Hepatocyte (in vitro differentiated cells): ENCODE measurements around the gene CLTCL1. TPM values are rescaled to one million over a fixed set of nuclear protein-coding genes. Genes with fewer than 3 reads are reported as not detected.

ENCODE experiments used
- DNase-seq: peaks from one replicate; pipeline ENCODE4 v3.0.0-alpha.2; 2016; ENCODE audit warnings: low spot score
- H2AFZ ChIP-seq: fragments of 200-600 bp; sonication (generic); 2 replicates; pipeline ENCODE4 v1.6.0; 2016; ENCODE audit warnings: antibody characterized with exemption, mild to moderate bottlenecking
- H3K27ac ChIP-seq: fragments of 200-600 bp; sonication (generic); 2 replicates; pipeline ENCODE4 v1.5.1; 2016; ENCODE audit warnings: mild to moderate bottlenecking
- H3K27me3 ChIP-seq: fragments of 200-600 bp; sonication (generic); 2 replicates; pipeline ENCODE4 v1.6.1; 2016
- H3K36me3 ChIP-seq: fragments of 200-600 bp; sonication (generic); replicated peaks from 2 replicates; pipeline ENCODE4 v1.5.1; 2016; ENCODE audit warnings: low read depth; ENCODE audit not compliant: insufficient read depth
- H3K4me1 ChIP-seq: fragments of 200-600 bp; sonication (generic); 2 replicates; pipeline ENCODE4 v1.5.1; 2016; ENCODE audit warnings: mild to moderate bottlenecking, moderate library complexity; ENCODE audit not compliant: insufficient read depth
- H3K4me2 ChIP-seq: fragments of 200-600 bp; sonication (generic); 2 replicates; pipeline ENCODE4 v1.6.0; 2016
- H3K4me3 ChIP-seq: fragments of 200-600 bp; sonication (generic); 2 replicates; pipeline ENCODE4 v1.5.1; 2016; ENCODE audit warnings: mild to moderate bottlenecking
- H3K79me2 ChIP-seq: fragments of 200-600 bp; sonication (generic); 2 replicates; pipeline ENCODE4 v1.6.0; 2017; ENCODE audit warnings: mild to moderate bottlenecking
- H3K9me2 ChIP-seq: fragments of 200-600 bp; sonication (generic); replicated peaks from 2 replicates; pipeline ENCODE4 v1.6.0; 2017; ENCODE audit warnings: mild to moderate bottlenecking; ENCODE audit not compliant: insufficient read depth
- H3K9me3 ChIP-seq: fragments of 200-600 bp; sonication (generic); 2 replicates; pipeline ENCODE4 v1.5.1; 2016; ENCODE audit warnings: low read depth, mild to moderate bottlenecking
- H4K20me1 ChIP-seq: fragments of 200-600 bp; sonication (generic); 2 replicates; pipeline ENCODE4 v1.6.0; 2016; ENCODE audit warnings: mild to moderate bottlenecking; ENCODE audit not compliant: insufficient read depth, poor library complexity, severe bottlenecking
- EZH2 ChIP-seq: fragments of 200-600 bp; sonication (generic); IDR thresholded peaks from 2 replicates; pipeline ENCODE4 v1.6.1; 2016; ENCODE audit warnings: antibody characterized with exemption, mild to moderate bottlenecking, borderline replicate concordance
- EZH2phosphoT487 ChIP-seq: fragments of 200-600 bp; sonication (generic); IDR thresholded peaks from one replicate; pipeline ENCODE4 v1.6.1; 2018; ENCODE audit warnings: antibody characterized with exemption, mild to moderate bottlenecking, low read depth, moderate library complexity; ENCODE audit not compliant: unreplicated experiment, severe bottlenecking
- WGBS: methylation state at CpG from one replicate; pipeline ENCODE4 v1.1.6; 2016; ENCODE audit warnings: low lambda C conversion rate; ENCODE audit errors: missing lambda C conversion rate; 5-methylcytosine and 5-hydroxymethylcytosine counted together
- polyA plus RNA-seq: library from polyadenylated mRNA; unstranded; fragments of >200 nt; fragmentation: Nextera tagmentation; extraction: Ambion mirVana; gene quantifications from 2 replicates; pipeline ENCODE4 v1.2.1, GENCODE V29; 2016
- total RNA-seq: library from RNA; depleted of rRNA; stranded (reverse); fragments of >200 nt; gene quantifications from 2 replicates; pipeline ENCODE4 v1.2.3, GENCODE V29; 2014
- TF ChIP-seq, protein P1 (sequence below): fragments of 200-600 bp; sonication (generic); IDR thresholded peaks from 2 replicates; pipeline ENCODE4 v1.5.1; 2016; ENCODE audit warnings: antibody characterized with exemption, mild to moderate bottlenecking; ENCODE audit not compliant: poor library complexity

The CLTCL1 gene
- total and polyA plus RNA-seq, 2 experiments from 2014 or later = 2.2 to 3.7 TPM

DNA sequence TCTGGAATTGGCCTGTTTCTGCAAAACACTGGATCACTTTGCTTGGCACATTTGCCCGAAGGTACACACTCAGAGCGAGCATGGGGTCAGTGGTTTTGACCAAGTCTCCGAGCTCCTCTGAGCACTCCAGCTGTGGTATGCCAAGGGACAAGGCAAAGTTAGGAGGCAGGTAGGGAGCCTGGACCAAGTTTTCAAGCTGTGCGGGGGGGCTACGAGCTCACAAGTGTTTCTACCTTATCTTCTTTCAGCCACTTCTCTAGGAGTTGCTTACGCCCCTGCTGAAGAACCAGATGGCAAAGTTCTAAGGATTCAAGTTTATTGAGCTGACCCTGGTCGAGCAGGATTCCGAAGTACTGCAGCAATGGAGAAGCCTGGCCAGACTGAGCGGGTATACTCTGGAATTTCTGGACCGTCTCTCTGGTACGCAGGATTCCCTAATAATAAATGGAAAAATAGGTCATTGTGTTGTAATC, 58.3 kb downstream of the CLTCL1 start:
- no peak overlapping the region for H3K27ac ChIP-seq
- no peaks in the 10 kb centered on the region for H4K20me1 ChIP-seq
- H3K4me1 ChIP-seq = no peaks in the 10 kb centered on the region
- DNase-seq = no peak
- WGBS = 95% methylated on average over 11 of the region's 11 CpGs
- no peak overlapping the region for H3K4me2 ChIP-seq
- no peaks in the 10 kb centered on the region for H3K9me3 ChIP-seq
- H3K27me3 ChIP-seq = no peaks in the 10 kb centered on the region
- H3K79me2 ChIP-seq = no peaks in the 10 kb centered on the region
- no peaks in the 10 kb centered on the region for H3K9me2 ChIP-seq
- no peak overlapping the region for H2AFZ ChIP-seq
- no peak for TF ChIP-seq EZH2
- TF ChIP-seq, protein P1, sequence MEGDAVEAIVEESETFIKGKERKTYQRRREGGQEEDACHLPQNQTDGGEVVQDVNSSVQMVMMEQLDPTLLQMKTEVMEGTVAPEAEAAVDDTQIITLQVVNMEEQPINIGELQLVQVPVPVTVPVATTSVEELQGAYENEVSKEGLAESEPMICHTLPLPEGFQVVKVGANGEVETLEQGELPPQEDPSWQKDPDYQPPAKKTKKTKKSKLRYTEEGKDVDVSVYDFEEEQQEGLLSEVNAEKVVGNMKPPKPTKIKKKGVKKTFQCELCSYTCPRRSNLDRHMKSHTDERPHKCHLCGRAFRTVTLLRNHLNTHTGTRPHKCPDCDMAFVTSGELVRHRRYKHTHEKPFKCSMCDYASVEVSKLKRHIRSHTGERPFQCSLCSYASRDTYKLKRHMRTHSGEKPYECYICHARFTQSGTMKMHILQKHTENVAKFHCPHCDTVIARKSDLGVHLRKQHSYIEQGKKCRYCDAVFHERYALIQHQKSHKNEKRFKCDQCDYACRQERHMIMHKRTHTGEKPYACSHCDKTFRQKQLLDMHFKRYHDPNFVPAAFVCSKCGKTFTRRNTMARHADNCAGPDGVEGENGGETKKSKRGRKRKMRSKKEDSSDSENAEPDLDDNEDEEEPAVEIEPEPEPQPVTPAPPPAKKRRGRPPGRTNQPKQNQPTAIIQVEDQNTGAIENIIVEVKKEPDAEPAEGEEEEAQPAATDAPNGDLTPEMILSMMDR = no peak
- no peak for TF ChIP-seq EZH2phosphoT487
- no peaks in the 10 kb centered on the region for H3K36me3 ChIP-seq
- H3K4me3 ChIP-seq = no peak overlapping the region

DNA sequence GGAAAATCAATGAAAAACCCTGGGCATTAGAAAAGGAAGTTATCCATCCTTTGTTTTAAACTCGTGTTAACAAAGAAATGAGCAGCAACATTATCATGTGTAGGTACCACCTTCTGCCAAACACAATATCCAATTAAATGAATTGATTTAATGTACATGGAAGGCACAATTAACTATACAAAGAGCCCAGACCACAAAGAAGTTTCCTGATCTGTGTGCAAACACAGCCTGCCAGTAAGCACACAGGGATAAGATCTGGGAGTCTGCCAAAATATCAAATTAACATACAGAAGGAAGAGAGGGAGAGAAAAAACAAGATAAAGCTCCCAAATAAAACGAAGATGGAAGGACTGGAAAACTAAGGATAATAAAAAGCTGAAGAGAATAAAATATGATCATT, 58.9 kb downstream of the CLTCL1 start:
- H3K9me3 ChIP-seq = no peaks in the 10 kb centered on the region
- TF ChIP-seq, protein P1 = no peak
- TF ChIP-seq EZH2phosphoT487 (no peak), EZH2 (no peak)

DNA sequence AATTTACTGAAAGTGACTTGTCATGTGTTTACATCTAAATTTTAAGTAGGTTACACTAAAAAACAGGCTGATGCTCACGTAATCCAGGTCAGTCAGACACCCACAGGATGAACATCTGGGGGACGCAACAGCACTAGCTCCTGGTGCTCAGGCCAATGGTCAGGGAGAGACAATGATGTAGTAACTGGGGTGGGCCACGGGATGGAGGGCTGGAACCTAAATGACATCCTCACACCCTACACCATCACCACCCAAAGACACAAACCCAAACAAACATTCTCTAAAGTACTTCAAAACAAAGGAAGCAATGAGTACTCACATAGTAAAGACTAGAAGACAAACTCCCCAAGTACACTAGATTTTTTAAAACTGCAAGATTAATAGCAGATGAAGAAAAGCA, 59.5 kb downstream of the CLTCL1 start:
- Histone ChIP-seq H4K20me1 (no peaks in the 10 kb centered on the region), H3K9me2 (no peaks in the 10 kb centered on the region), H3K4me2 (no peak overlapping the region), H3K27me3 (no peaks in the 10 kb centered on the region), H3K27ac (no peak overlapping the region), H2AFZ (no peak overlapping the region), H3K4me3 (no peak overlapping the region), H3K9me3 (no peaks in the 10 kb centered on the region), H3K36me3 (no peaks in the 10 kb centered on the region), H3K79me2 (no peaks in the 10 kb centered on the region), H3K4me1 (no peaks in the 10 kb centered on the region)
- TF ChIP-seq EZH2 = no peak
- TF ChIP-seq, protein P1 = no peak
- no peak for TF ChIP-seq EZH2phosphoT487
- WGBS = 97% methylated on average over 3 of the region's 3 CpGs
- no peak for DNase-seq

More for the DNA sequence above, 58.9 kb downstream of the CLTCL1 start:
- H3K79me2 ChIP-seq = no peaks in the 10 kb centered on the region
- H4K20me1 ChIP-seq = no peaks in the 10 kb centered on the region
- H3K9me2 ChIP-seq = no peaks in the 10 kb centered on the region
- no peaks in the 10 kb centered on the region for H3K27me3 ChIP-seq
- H3K4me2 ChIP-seq = no peak overlapping the region
- no peaks in the 10 kb centered on the region for H3K36me3 ChIP-seq
- DNase-seq = no peak
- H3K4me3 ChIP-seq = no peak overlapping the region
- H3K4me1 ChIP-seq = no peaks in the 10 kb centered on the region
- no peak overlapping the region for H3K27ac ChIP-seq
- H2AFZ ChIP-seq = no peak overlapping the region
- 65% methylated on average over 2 of the region's 2 CpGs for WGBS

DNA sequence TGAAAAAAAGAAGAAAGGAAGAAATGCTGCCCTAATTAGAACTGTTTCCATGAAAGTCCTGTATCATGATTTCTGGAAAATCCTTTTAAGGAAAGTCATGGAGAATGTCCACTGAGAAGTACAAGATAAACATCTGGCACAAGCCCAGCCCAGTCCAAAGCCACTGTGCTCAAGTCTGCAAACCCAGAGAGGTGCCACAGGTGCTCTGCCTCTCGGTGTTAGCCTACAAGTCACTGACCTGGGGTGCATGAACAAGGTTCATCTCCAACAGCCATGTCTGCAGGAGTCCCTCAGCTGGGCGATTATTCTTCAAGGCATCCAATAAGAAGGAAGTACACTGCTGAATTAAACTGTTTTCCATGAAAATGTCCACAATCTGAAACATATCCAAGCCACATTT, 61.9 kb downstream of the CLTCL1 start:
- H3K36me3 ChIP-seq = no peaks in the 10 kb centered on the region
- 80% methylated on average over 2 of the region's 2 CpGs for WGBS
- no peak overlapping the region for H3K4me3 ChIP-seq
- no peaks in the 10 kb centered on the region for H3K9me3 ChIP-seq
- H3K4me2 ChIP-seq = no peak overlapping the region
- H3K27ac ChIP-seq = no peak overlapping the region
- H3K4me1 ChIP-seq = no peaks in the 10 kb centered on the region
- no peaks in the 10 kb centered on the region for H3K79me2 ChIP-seq
- no peaks in the 10 kb centered on the region for H3K9me2 ChIP-seq
- TF ChIP-seq EZH2phosphoT487 (no peak), EZH2 (no peak)
- TF ChIP-seq, protein P1 = no peak
- no peaks in the 10 kb centered on the region for H4K20me1 ChIP-seq
- no peak overlapping the region for H2AFZ ChIP-seq
- no peak for DNase-seq
- H3K27me3 ChIP-seq = no peaks in the 10 kb centered on the region
